HL-60 (cell line): ENCODE data around the gene LURAP1L.

Experiments used
- DNase-seq, 2 experiments: peaks; one replicate each; pipeline ENCODE4 v3.0.0-alpha.2; 2010 to 2020; ENCODE audit warnings: low read depth in 1 of 2, low spot score in 1 of 2
- H3K27ac ChIP-seq: fragments of 250-450 bp; sonication (Bioruptor Pico); replicated peaks from 2 replicates; pipeline ENCODE4 v1.5.1; 2020; ENCODE audit warnings: mild to moderate bottlenecking, moderate library complexity
- H3K27me3 ChIP-seq: fragments of 250-450 bp; sonication (Bioruptor Pico); 2 replicates; pipeline ENCODE4 v1.5.1; 2021; ENCODE audit warnings: mild to moderate bottlenecking, moderate library complexity; ENCODE audit not compliant: insufficient read depth, poor library complexity, severe bottlenecking
- H3K4me3 ChIP-seq: replicated peaks from 2 replicates; pipeline ENCODE4 v1.5.1; 2011; ENCODE audit warnings: mild to moderate bottlenecking, control low read depth, low read length; ENCODE audit not compliant: insufficient read depth
- CTCF ChIP-seq: IDR thresholded peaks from one replicate; pipeline ENCODE4 v1.5.1; 2011; ENCODE audit warnings: low read length, control low read depth, inconsistent platforms; ENCODE audit not compliant: insufficient read depth
- GABPA ChIP-seq: IDR thresholded peaks from 2 replicates; pipeline ENCODE4 v1.6.1; 2012; ENCODE audit warnings: low read depth
- POLR2AphosphoS5 ChIP-seq: IDR thresholded peaks from 2 replicates; pipeline ENCODE4 v1.6.1; 2012; ENCODE audit warnings: low read depth
- REST ChIP-seq: IDR thresholded peaks from 2 replicates; pipeline ENCODE4 v1.6.1; 2012; ENCODE audit warnings: low read depth; ENCODE audit not compliant: insufficient replicate concordance
- SPI1 ChIP-seq: IDR thresholded peaks from 2 replicates; pipeline ENCODE4 v1.6.1; 2012; ENCODE audit warnings: low read depth, mild to moderate bottlenecking, borderline replicate concordance

The LURAP1L gene

GRCh38 chr9:12818431-12819000, 43.7 kb downstream of the LURAP1L start:
- no peaks in the 10 kb centered on the region for H3K27me3 ChIP-seq
- no peak for DNase-seq
- no peak for TF ChIP-seq CTCF
- no peak for TF ChIP-seq POLR2AphosphoS5
- no peak for TF ChIP-seq REST
- TF ChIP-seq SPI1 = no peak
- no peak for TF ChIP-seq GABPA
- no peak overlapping the region for H3K27ac ChIP-seq
- H3K4me3 ChIP-seq = no peak overlapping the region

DNA sequence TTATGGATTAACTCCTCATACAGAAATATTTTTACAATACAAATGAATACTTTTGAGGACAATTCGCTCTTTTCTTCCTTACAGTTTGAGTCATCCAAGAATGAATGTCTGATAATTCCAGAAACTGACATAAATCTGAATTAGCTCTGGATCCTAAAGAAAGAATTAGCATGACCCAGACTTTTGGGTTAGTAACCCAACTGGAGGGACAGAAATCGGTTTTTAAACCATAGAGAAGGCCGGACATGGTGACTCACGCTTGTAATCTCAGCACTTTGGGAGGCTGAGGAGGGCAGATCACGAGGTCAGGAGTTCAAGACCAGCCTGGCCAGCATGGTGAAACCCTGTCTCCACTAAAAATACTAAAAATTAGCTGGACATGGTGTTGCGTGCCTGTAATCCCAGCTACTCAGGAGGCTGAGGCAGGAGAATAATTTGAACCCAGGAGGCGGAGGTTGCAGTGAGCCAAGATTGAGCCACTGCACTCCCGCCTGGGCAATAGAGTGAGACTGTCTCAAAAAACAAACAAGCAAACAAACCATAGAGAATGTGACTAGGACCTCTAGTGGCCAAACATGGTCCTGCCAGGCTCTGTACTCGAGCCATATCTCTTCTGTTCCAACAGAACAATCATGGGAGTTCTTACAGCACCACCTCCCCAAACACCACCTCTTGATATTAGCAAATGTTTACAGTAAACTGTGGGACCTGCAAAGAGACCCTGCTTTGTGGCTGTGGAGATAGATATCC, 44.8 kb downstream of the LURAP1L start:
- TF ChIP-seq REST (no peak), CTCF (no peak), POLR2AphosphoS5 (no peak), GABPA (no peak), SPI1 (no peak)
- no peak overlapping the region for H3K4me3 ChIP-seq
- H3K27me3 ChIP-seq = no peaks in the 10 kb centered on the region
- H3K27ac ChIP-seq = no peak overlapping the region
- no peak for DNase-seq

DNA sequence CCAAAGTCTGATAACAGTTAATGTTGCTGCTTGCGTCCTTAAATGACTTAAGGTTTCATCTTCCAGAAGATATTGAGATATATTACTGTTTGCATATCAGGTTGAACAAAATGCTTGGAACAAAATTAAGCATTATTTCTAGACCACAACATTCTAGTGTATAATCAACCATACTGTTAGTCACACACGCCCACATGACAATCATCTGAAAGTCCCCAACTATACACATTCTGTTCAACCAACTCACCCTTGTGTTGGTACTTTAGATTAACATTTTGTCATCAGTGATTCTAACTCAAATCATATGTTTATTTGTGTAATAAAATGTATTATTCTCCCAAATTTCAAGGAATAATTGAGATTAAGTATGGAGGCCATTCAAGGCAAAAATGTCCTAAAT, 47.3 kb downstream of the LURAP1L start:
- no peak for TF ChIP-seq SPI1
- no peak for TF ChIP-seq POLR2AphosphoS5
- TF ChIP-seq GABPA = no peak
- TF ChIP-seq REST = no peak
- TF ChIP-seq CTCF = no peak

More for the DNA sequence above, 47.3 kb downstream of the LURAP1L start:
- Histone ChIP-seq H3K4me3 (no peak overlapping the region), H3K27ac (no peak overlapping the region), H3K27me3 (no peaks in the 10 kb centered on the region)
- no peak for DNase-seq
